Measurements from ENCODE around the gene GLB1L3. TPM values are rescaled to one million over a fixed set of nuclear protein-coding genes. Genes with fewer than 3 reads are reported as not detected.

The GLB1L3 gene
- total and polyA plus RNA-seq, 2 donors (not counting 3 experiments of a cell fraction or from before 2014, with no cell fraction given), result not detected

DNA sequence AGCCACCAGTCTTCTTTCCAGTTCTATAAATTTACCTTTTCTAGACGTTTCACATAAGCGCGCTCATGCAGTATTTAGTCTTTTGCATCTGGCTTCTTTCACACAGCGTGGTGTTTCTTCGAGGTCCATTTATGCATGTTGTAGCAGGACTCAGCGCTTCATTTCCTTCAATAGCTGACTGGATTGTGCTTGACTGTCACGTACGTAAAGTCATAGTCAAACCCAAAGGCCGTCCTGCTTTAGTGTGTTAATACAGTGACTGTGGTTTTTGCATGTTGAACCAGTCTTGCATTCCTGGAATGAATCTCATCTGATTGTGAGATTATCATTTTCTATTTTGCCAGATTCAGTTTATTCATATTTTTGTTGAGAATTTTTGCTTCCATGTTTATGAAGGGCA, 18.5 kb downstream of the GLB1L3 start:
- Histone ChIP-seq H3K27me3 (ENCODE audit: control insufficient read depth in 2 of 2, insufficient read depth in 2 of 2, low read length in 2 of 2) (no peaks in the 10 kb centered on the region), H4K20me1 (replicated peaks; ENCODE audit: control insufficient read depth, extremely low read depth, insufficient read depth, low read length) (no peaks in the 10 kb centered on the region), H3K4me3 (replicated peaks in 1 of 3; ENCODE audit: insufficient read depth in 1 of 3, low read depth in 1 of 3, low read length in 3 of 3) (no peak overlapping the region), H2AFZ (ENCODE audit: low read depth, low read length) (no peak overlapping the region), H3K9me1 (replicated peaks; ENCODE audit: control insufficient read depth, extremely low read depth, insufficient read depth, low read length) (no peaks in the 10 kb centered on the region), H3K4me1 (ENCODE audit: control insufficient read depth, extremely low read depth, insufficient read depth, low read length) (no peaks in the 10 kb centered on the region), H3K9me3 (replicated peaks; ENCODE audit: control insufficient read depth, insufficient read depth, low read length) (no peaks in the 10 kb centered on the region), H3K9ac (replicated peaks; ENCODE audit: extremely low read depth, insufficient read depth, low read length) (no peak overlapping the region), H3K36me3 (ENCODE audit: control insufficient read depth in 2 of 2, extremely low read depth in 1 of 2, insufficient read depth in 2 of 2, low read length in 2 of 2) (no peaks in the 10 kb centered on the region), H3K27ac (ENCODE audit: insufficient read depth, low read depth, low read length) (no peak overlapping the region), H3K4me2 (ENCODE audit: insufficient read depth, low read length) (no peak overlapping the region), H3K79me2 (ENCODE audit: control insufficient read depth, insufficient read depth, low read length) (no peaks in the 10 kb centered on the region)
- ChIA-PET POLR2A (no interaction called here), CTCF (no interaction called here)
- TF ChIP-seq FOS (IDR thresholded peaks at IDR 0.05; ENCODE audit: borderline replicate concordance, insufficient read depth, low read length) (no peak), POLR2AphosphoS5 (IDR thresholded peaks at IDR 0.05; ENCODE audit: insufficient read depth, low read depth, low read length) (no peak), CTCF (IDR thresholded peaks at IDR 0.05; ENCODE audit: extremely low read depth in 1 of 2, insufficient read depth in 1 of 2, low read depth in 1 of 2, low read length in 2 of 2) (no peak), JUN (IDR thresholded peaks at IDR 0.05; ENCODE audit: borderline replicate concordance, insufficient read depth, insufficient read length, low read depth) (no peak), MYC (IDR thresholded peaks at IDR 0.05; ENCODE audit: low read depth, low read length) (no peak), GATA2 (IDR thresholded peaks at IDR 0.05; ENCODE audit: insufficient read depth, insufficient read length, low read depth, low read length) (no peak)
- dilution Hi-C loops (cut with MboI; ENCODE audit: extremely low pct_ligation_motif_present, low sequenced_read_pairs) (no loop called here), intact Hi-C loops (cut with micrococcal nuclease) (no loop called here)
- no TSS peak for BruUV-seq (replicated peaks)
- FAIRE-seq, result no peak
- no peak for DNase-seq (ENCODE audit: low read depth, low spot score)

GRCh38 chr11:134312223-134312622, 36.0 kb downstream of the GLB1L3 start:
- Histone ChIP-seq H3K4me1 (ENCODE audit: control insufficient read depth, extremely low read depth, insufficient read depth, low read length) (no peaks in the 10 kb centered on the region), H3K4me3 (replicated peaks in 1 of 3; ENCODE audit: insufficient read depth in 1 of 3, low read depth in 1 of 3, low read length in 3 of 3) (no peak overlapping the region), H2AFZ (ENCODE audit: low read depth, low read length) (no peak overlapping the region), H3K9me1 (replicated peaks; ENCODE audit: control insufficient read depth, extremely low read depth, insufficient read depth, low read length) (no peaks in the 10 kb centered on the region), H3K36me3 (ENCODE audit: control insufficient read depth in 2 of 2, extremely low read depth in 1 of 2, insufficient read depth in 2 of 2, low read length in 2 of 2) (no peaks in the 10 kb centered on the region), H4K20me1 (replicated peaks; ENCODE audit: control insufficient read depth, extremely low read depth, insufficient read depth, low read length) (no peaks in the 10 kb centered on the region), H3K9ac (replicated peaks; ENCODE audit: extremely low read depth, insufficient read depth, low read length) (no peak overlapping the region), H3K9me3 (replicated peaks; ENCODE audit: control insufficient read depth, insufficient read depth, low read length) (no peaks in the 10 kb centered on the region), H3K4me2 (ENCODE audit: insufficient read depth, low read length) (no peak overlapping the region), H3K27me3 (ENCODE audit: control insufficient read depth in 2 of 2, insufficient read depth in 2 of 2, low read length in 2 of 2) (no peaks in the 10 kb centered on the region), H3K27ac (ENCODE audit: insufficient read depth, low read depth, low read length) (no peak overlapping the region), H3K79me2 (ENCODE audit: control insufficient read depth, insufficient read depth, low read length) (no peaks in the 10 kb centered on the region)
- no peak for FAIRE-seq
- DNase-seq (ENCODE audit: low read depth, low spot score), result no peak
- intact Hi-C loops (cut with micrococcal nuclease), result no loop called here
- ChIA-PET POLR2A (no interaction called here), CTCF (no interaction called here)
- TF ChIP-seq MYC (IDR thresholded peaks at IDR 0.05; ENCODE audit: low read depth, low read length), result no peak
- TF ChIP-seq MAX (IDR thresholded peaks at IDR 0.05; ENCODE audit: insufficient read depth, insufficient read length), result no peak
- no peak for TF ChIP-seq CTCF (IDR thresholded peaks at IDR 0.05; ENCODE audit: extremely low read depth in 1 of 2, insufficient read depth in 1 of 2, low read depth in 1 of 2, low read length in 2 of 2)
- TF ChIP-seq EZH2 (IDR thresholded peaks at IDR 0.05; ENCODE audit: borderline replicate concordance, low read depth, low read length, severe bottlenecking), result no peak
- no peak for TF ChIP-seq POLR2AphosphoS5 (IDR thresholded peaks at IDR 0.05; ENCODE audit: insufficient read depth, low read depth, low read length)
- no peak for TF ChIP-seq JUN (IDR thresholded peaks at IDR 0.05; ENCODE audit: borderline replicate concordance, insufficient read depth, insufficient read length, low read depth)
- TF ChIP-seq FOS (IDR thresholded peaks at IDR 0.05; ENCODE audit: borderline replicate concordance, insufficient read depth, low read length), result no peak
- TF ChIP-seq GATA2 (IDR thresholded peaks at IDR 0.05; ENCODE audit: insufficient read depth, insufficient read length, low read depth, low read length), result no peak
- TF ChIP-seq POLR2A (IDR thresholded peaks at IDR 0.05; ENCODE audit: low read depth, low read length), result no peak
- no TSS peak for BruUV-seq (replicated peaks)
- dilution Hi-C loops (cut with MboI; ENCODE audit: extremely low pct_ligation_motif_present, low sequenced_read_pairs), result no loop called here
